OCI-LY7 (cell line): Measurements from ENCODE around the gene ZNF429. TPM values are rescaled to one million over a fixed set of nuclear protein-coding genes. Genes with fewer than 3 reads are reported as not detected.

ENCODE experiments used
- BruUV-seq: library from RNA; stranded (reverse); fragments of 400-500 nt; replicated peaks from 2 replicates; lab custom pipeline; 2021; lab: Mats Ljungman, UMichigan
- CTCF ChIA-PET: fragments of 300-600 bp; sonication (Branson Sonifier 250); formaldehyde crosslinking; loops from one replicate; lab custom pipeline; 2022; ENCODE audit warnings: antibody characterized with exemption; ENCODE audit not compliant: unreplicated experiment; lab: Charles Lee
- POLR2A ChIA-PET: fragments of 300-600 bp; sonication (Branson Sonifier 250); formaldehyde crosslinking; loops from one replicate; lab custom pipeline; 2022; ENCODE audit warnings: antibody characterized with exemption; lab: Charles Lee
- DNase-seq: peaks from one replicate; pipeline ENCODE4 v3.0.0-alpha.2; 2015; ENCODE audit warnings: low spot score
- H2AFZ ChIP-seq: fragments of 200-600 bp; sonication (generic), shearing (Covaris generic); 2 replicates; pipeline ENCODE4 v1.6.1; 2014; ENCODE audit warnings: mild to moderate bottlenecking, antibody characterized with exemption, low read length, moderate library complexity
- H3K27ac ChIP-seq: fragments of 200-600 bp; sonication (generic); 2 replicates; pipeline ENCODE4 v1.5.1; 2014; ENCODE audit warnings: mixed run types, low read depth, mild to moderate bottlenecking, moderate library complexity, low read length, inconsistent platforms; ENCODE audit not compliant: poor library complexity, severe bottlenecking
- H3K36me3 ChIP-seq: fragments of 200-600 bp; sonication (generic); 2 replicates; pipeline ENCODE4 v1.6.1; 2014; ENCODE audit warnings: mild to moderate bottlenecking, antibody characterized with exemption, low read length, moderate library complexity, mixed read lengths; ENCODE audit not compliant: insufficient read depth
- H3K4me1 ChIP-seq: fragments of 200-600 bp; sonication (generic); 2 replicates; pipeline ENCODE4 v1.5.1; 2014; ENCODE audit warnings: mild to moderate bottlenecking, low read length; ENCODE audit not compliant: insufficient read depth, poor library complexity, severe bottlenecking
- H3K4me2 ChIP-seq: fragments of 200-600 bp; sonication (generic); 2 replicates; pipeline ENCODE4 v1.6.1; 2014; ENCODE audit warnings: mild to moderate bottlenecking, low read length
- H3K4me3 ChIP-seq: fragments of 200-600 bp; sonication (generic); 2 replicates; pipeline ENCODE4 v1.5.1; 2014; ENCODE audit warnings: mild to moderate bottlenecking, low read depth, low read length; ENCODE audit not compliant: poor library complexity, severe bottlenecking
- H3K79me2 ChIP-seq: fragments of 200-600 bp; sonication (generic); 2 replicates; pipeline ENCODE4 v1.6.1; 2016; ENCODE audit warnings: low read depth, mild to moderate bottlenecking, low read length, moderate library complexity, mixed read lengths; ENCODE audit not compliant: insufficient read depth
- H3K9me2 ChIP-seq: fragments of 200-600 bp; sonication (generic); 2 replicates; pipeline ENCODE4 v1.6.1; 2016; ENCODE audit warnings: mild to moderate bottlenecking, low read length, mixed read lengths; ENCODE audit not compliant: insufficient read depth
- H3K9me3 ChIP-seq: fragments of 200-600 bp; sonication (generic); 2 replicates; pipeline ENCODE4 v1.6.1; 2014; ENCODE audit warnings: mild to moderate bottlenecking, mixed run types, low read length, mixed read lengths
- H4K20me1 ChIP-seq: fragments of 200-600 bp; sonication (generic); 2 replicates; pipeline ENCODE4 v1.6.1; 2014; ENCODE audit warnings: mild to moderate bottlenecking, antibody characterized with exemption, low read length, moderate library complexity, mixed read lengths; ENCODE audit not compliant: insufficient read depth
- EZH2phosphoT487 ChIP-seq: fragments of 200-600 bp; sonication (generic); IDR thresholded peaks from 2 replicates; pipeline ENCODE4 v1.6.1; 2018; ENCODE audit warnings: low read depth, borderline replicate concordance, mild to moderate bottlenecking, mixed run types, antibody characterized with exemption, low read length, moderate library complexity, mixed read lengths
- intact Hi-C: fragments of 100-400 bp; cut with micrococcal nuclease; formaldehyde crosslinking; loops from one replicate; pipeline ENCODE4 v1.10.0; 2022; ENCODE audit not compliant: unreplicated experiment
- total RNA-seq, 2 experiments: library from RNA; depleted of rRNA in 1 of 2; stranded (reverse); fragments of >200 nt in 1 of 2; shearing (Covaris generic) in 1 of 2; gene quantifications; 2 replicates each; pipeline ENCODE4 v1.2.3, GENCODE V29; 2014 to 2022
- TF ChIP-seq, protein P1 (sequence below): fragments of 200-600 bp; sonication (generic); conservative IDR thresholded peaks from 2 replicates; pipeline ENCODE4 v1.5.1; 2014; ENCODE audit warnings: mild to moderate bottlenecking, antibody characterized with exemption, low read length, moderate library complexity, mixed read lengths

The ZNF429 gene
- total RNA-seq, 2 experiments from 2014 or later: 19.8 to 24.6 TPM

DNA sequence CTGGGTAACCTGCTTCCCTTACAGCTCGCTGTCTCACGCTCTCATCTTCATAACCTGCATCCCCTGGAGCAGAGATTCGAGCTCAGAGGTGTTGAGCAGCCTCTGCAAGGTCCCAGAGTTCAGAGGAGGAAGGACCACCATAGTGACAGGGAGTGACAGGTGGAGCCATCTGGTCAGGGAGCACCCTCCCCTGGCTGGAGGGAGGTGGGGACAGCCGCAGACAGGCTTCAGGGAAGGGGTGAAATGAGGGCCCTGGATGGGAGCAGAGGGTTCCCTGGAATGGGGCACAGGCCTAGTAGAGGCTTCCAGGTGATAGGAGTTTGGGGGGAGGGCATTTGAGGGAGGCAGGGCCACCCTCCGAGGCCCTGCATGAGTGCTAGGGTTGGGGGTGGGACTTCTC is 82.1 kb downstream of the ZNF429 start:
- Histone ChIP-seq H3K36me3 (no peaks in the 10 kb centered on the region), H4K20me1 (no peaks in the 10 kb centered on the region), H3K9me3 (no peaks in the 10 kb centered on the region), H3K4me2 (no peak overlapping the region), H3K79me2 (no peaks in the 10 kb centered on the region), H3K27ac (no peak overlapping the region), H3K9me2 (no peaks in the 10 kb centered on the region), H2AFZ (no peak overlapping the region), H3K4me1 (no peaks in the 10 kb centered on the region), H3K4me3 (no peak overlapping the region)
- ChIA-PET CTCF (no interaction called here), POLR2A (interaction anchor here (0.6 kb wide), 1 partner anchor 1060 kb away, joined by 4 read pairs; no protein-coding TSS in a partner anchor)
- DNase-seq: no peak
- intact Hi-C loops: no loop called here
- TF ChIP-seq, protein P1, sequence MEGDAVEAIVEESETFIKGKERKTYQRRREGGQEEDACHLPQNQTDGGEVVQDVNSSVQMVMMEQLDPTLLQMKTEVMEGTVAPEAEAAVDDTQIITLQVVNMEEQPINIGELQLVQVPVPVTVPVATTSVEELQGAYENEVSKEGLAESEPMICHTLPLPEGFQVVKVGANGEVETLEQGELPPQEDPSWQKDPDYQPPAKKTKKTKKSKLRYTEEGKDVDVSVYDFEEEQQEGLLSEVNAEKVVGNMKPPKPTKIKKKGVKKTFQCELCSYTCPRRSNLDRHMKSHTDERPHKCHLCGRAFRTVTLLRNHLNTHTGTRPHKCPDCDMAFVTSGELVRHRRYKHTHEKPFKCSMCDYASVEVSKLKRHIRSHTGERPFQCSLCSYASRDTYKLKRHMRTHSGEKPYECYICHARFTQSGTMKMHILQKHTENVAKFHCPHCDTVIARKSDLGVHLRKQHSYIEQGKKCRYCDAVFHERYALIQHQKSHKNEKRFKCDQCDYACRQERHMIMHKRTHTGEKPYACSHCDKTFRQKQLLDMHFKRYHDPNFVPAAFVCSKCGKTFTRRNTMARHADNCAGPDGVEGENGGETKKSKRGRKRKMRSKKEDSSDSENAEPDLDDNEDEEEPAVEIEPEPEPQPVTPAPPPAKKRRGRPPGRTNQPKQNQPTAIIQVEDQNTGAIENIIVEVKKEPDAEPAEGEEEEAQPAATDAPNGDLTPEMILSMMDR: no peak
- TF ChIP-seq EZH2phosphoT487: no peak
- no TSS peak for BruUV-seq

DNA sequence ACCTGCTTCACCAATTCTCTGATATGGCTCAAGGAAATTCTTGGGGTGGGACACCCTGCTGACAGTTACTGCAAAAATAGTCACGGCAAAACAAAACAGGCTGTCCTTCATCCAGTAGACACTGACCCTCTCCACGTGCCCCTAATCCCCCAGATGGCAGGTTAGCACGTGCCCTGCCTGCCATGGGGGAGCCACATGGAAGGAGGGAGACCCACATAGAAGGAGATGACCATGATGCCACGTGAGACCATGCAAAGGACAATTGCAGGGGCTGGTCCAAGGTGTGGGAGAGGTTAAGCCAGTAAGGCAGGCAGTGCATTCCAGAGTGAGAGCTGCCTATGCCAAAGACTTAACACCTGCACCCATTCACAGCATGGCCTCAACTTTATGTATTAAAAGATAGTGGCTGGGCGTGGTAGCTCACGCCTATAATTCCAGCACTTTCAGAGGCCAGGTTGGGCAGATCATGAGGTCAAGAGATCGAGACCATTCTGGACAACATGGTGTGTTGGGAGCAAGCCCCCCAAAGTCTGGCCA is 82.7 kb downstream of the ZNF429 start:
- intact Hi-C loops: no loop called here
- CTCF ChIA-PET: no interaction called here
- POLR2A ChIA-PET: interaction anchor here (0.6 kb wide), 2 partner anchors 114 to 1059 kb away, joined by 4 to 6 read pairs; no protein-coding TSS in a partner anchor
- no peak for TF ChIP-seq EZH2phosphoT487
- TF ChIP-seq, protein P1: no peak
- no peak overlapping the region for H3K27ac ChIP-seq
- no peaks in the 10 kb centered on the region for H3K9me3 ChIP-seq
- no TSS peak for BruUV-seq
- H2AFZ ChIP-seq: no peak overlapping the region
- no peak overlapping the region for H3K4me2 ChIP-seq
- DNase-seq: no peak
- H3K79me2 ChIP-seq: no peaks in the 10 kb centered on the region
- H3K9me2 ChIP-seq: no peaks in the 10 kb centered on the region
- no peaks in the 10 kb centered on the region for H3K36me3 ChIP-seq
- H3K4me1 ChIP-seq: no peaks in the 10 kb centered on the region
- no peaks in the 10 kb centered on the region for H4K20me1 ChIP-seq
- no peak overlapping the region for H3K4me3 ChIP-seq

DNA sequence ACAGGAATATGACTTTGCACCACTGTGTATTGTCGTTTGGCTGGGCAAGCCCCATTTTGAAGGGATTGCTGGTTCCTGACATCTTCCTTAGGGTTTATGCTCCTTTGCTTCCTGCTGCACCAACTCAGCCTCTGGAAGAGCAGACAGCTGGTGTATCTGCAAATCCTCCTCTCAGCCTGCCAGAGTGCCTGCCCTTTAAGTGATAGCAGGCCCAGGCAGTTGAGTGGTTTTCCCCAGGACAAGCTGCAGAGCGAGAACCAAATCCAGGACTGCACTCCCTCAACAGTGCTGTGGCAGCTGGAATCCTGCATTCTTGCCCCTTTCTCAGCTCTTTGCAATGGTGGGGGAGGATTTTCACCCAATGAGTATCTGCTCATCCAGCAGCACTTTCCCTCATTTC is 85.5 kb downstream of the ZNF429 start:
- no peak overlapping the region for H3K4me2 ChIP-seq
- no peaks in the 10 kb centered on the region for H3K4me1 ChIP-seq
- H4K20me1 ChIP-seq: no peaks in the 10 kb centered on the region
- H3K9me3 ChIP-seq: no peaks in the 10 kb centered on the region
- no peak for TF ChIP-seq EZH2phosphoT487
- TF ChIP-seq, protein P1: no peak
- POLR2A ChIA-PET: no interaction called here
- BruUV-seq: no TSS peak
- CTCF ChIA-PET: no interaction called here
- H3K36me3 ChIP-seq: no peaks in the 10 kb centered on the region
- no peaks in the 10 kb centered on the region for H3K9me2 ChIP-seq
- no peak for DNase-seq
- no peak overlapping the region for H3K4me3 ChIP-seq
- H3K27ac ChIP-seq: no peak overlapping the region
- no peak overlapping the region for H2AFZ ChIP-seq
- no peaks in the 10 kb centered on the region for H3K79me2 ChIP-seq
- intact Hi-C loops: no loop called here
